H9 (cell line): ENCODE results near the gene MAPKAP1. TPM values are rescaled to one million over a fixed set of nuclear protein-coding genes. Genes with fewer than 3 reads are reported as not detected.

Experiments used
- DNase-seq: peaks from one replicate; pipeline ENCODE4 v3.0.0-alpha.2; 2017
- H2AFZ ChIP-seq: one replicate; pipeline ENCODE4 v1.6.1; 2013; ENCODE audit warnings: mild to moderate bottlenecking, low read length, control low read depth, moderate library complexity
- H2AK5ac ChIP-seq: 2 replicates; pipeline ENCODE4 v1.6.1; 2013; ENCODE audit warnings: low read length, control low read depth, mixed read lengths; ENCODE audit not compliant: insufficient read length
- H2BK120ac ChIP-seq: one replicate; pipeline ENCODE4 v1.6.1; 2013; ENCODE audit warnings: low read depth, mild to moderate bottlenecking, low read length, control low read depth, inconsistent platforms; ENCODE audit not compliant: poor library complexity, severe bottlenecking
- H2BK12ac ChIP-seq: 2 replicates; pipeline ENCODE4 v1.6.1; 2013; ENCODE audit warnings: low read length, control low read depth, mixed read lengths, low read depth; ENCODE audit not compliant: insufficient read length
- H2BK15ac ChIP-seq: 2 replicates; pipeline ENCODE4 v1.6.1; 2013; ENCODE audit warnings: low read depth, low read length, control low read depth
- H2BK20ac ChIP-seq: one replicate; pipeline ENCODE4 v1.6.1; 2013; ENCODE audit warnings: low read depth, mild to moderate bottlenecking, low read length, control low read depth, inconsistent platforms; ENCODE audit not compliant: poor library complexity, severe bottlenecking
- H2BK5ac ChIP-seq: 2 replicates; pipeline ENCODE4 v1.6.1; 2013; ENCODE audit warnings: low read length, control low read depth, mixed read lengths; ENCODE audit not compliant: insufficient read length
- H3K14ac ChIP-seq: 2 replicates; pipeline ENCODE4 v1.6.1; 2013; ENCODE audit warnings: low read length, control low read depth; ENCODE audit not compliant: insufficient read depth
- H3K18ac ChIP-seq: 2 replicates; pipeline ENCODE4 v1.6.1; 2013; ENCODE audit warnings: low read depth, mild to moderate bottlenecking, mixed read lengths, low read length, control low read depth; ENCODE audit not compliant: insufficient read length
- H3K23ac ChIP-seq: 2 replicates; pipeline ENCODE4 v1.6.1; 2013; ENCODE audit warnings: low read length, control low read depth, mixed read lengths, low read depth; ENCODE audit not compliant: insufficient read length
- H3K23me2 ChIP-seq: 2 replicates; pipeline ENCODE4 v1.6.1; 2013; ENCODE audit warnings: low read depth, mild to moderate bottlenecking, mixed read lengths, low read length, control low read depth; ENCODE audit not compliant: insufficient read length, poor library complexity, severe bottlenecking
- H3K27ac ChIP-seq: 2 replicates; pipeline ENCODE4 v1.5.1; 2013; ENCODE audit warnings: low read length, control low read depth, mixed read lengths, low read depth; ENCODE audit not compliant: insufficient read length
- H3K27me3 ChIP-seq: 2 replicates; pipeline ENCODE4 v1.6.1; 2013; ENCODE audit warnings: low read length, control low read depth, inconsistent platforms; ENCODE audit not compliant: insufficient read depth
- H3K4ac ChIP-seq: 2 replicates; pipeline ENCODE4 v1.6.1; 2013; ENCODE audit warnings: low read depth, mild to moderate bottlenecking, control low read depth, inconsistent platforms, low read length, moderate library complexity
- H3K4me1 ChIP-seq: 2 replicates; pipeline ENCODE4 v1.6.1; 2013; ENCODE audit warnings: low read length, control low read depth, inconsistent platforms; ENCODE audit not compliant: insufficient read depth
- H3K4me2 ChIP-seq: 2 replicates; pipeline ENCODE4 v1.6.1; 2013; ENCODE audit warnings: low read length, control low read depth, mixed read lengths; ENCODE audit not compliant: insufficient read length, insufficient read depth
- H3K56ac ChIP-seq: 2 replicates; pipeline ENCODE4 v1.6.1; 2013; ENCODE audit warnings: low read depth, mild to moderate bottlenecking, mixed read lengths, low read length, control low read depth; ENCODE audit not compliant: insufficient read length
- H3K79me1 ChIP-seq: 2 replicates; pipeline ENCODE4 v1.6.1; 2013; ENCODE audit warnings: low read depth, mild to moderate bottlenecking, moderate library complexity, low read length, control low read depth, inconsistent platforms; ENCODE audit not compliant: insufficient read depth, poor library complexity, severe bottlenecking
- H3K79me2 ChIP-seq: 2 replicates; pipeline ENCODE4 v1.6.1; 2013; ENCODE audit warnings: low read length, control low read depth, inconsistent platforms; ENCODE audit not compliant: insufficient read depth
- H3K9ac ChIP-seq: 2 replicates; pipeline ENCODE4 v1.6.1; 2013; ENCODE audit warnings: low read length, control low read depth, mixed read lengths; ENCODE audit not compliant: insufficient read length; ENCODE audit errors: extremely low read depth
- H3K9me3 ChIP-seq: one replicate; pipeline ENCODE4 v1.6.1; 2013; ENCODE audit warnings: low read depth, low read length, inconsistent platforms; ENCODE audit not compliant: control insufficient read depth
- H3T11ph ChIP-seq: one replicate; pipeline ENCODE4 v1.6.1; 2013; ENCODE audit warnings: mild to moderate bottlenecking, low read length, control low read depth, inconsistent platforms
- H4K20me1 ChIP-seq: one replicate; pipeline ENCODE4 v1.6.1; 2013; ENCODE audit not compliant: control insufficient read depth, insufficient read length, insufficient read depth
- H4K5ac ChIP-seq: 2 replicates; pipeline ENCODE4 v1.6.1; 2013; ENCODE audit warnings: low read depth, mild to moderate bottlenecking, mixed read lengths, low read length, control low read depth; ENCODE audit not compliant: insufficient read length
- H4K8ac ChIP-seq: replicated peaks from 2 replicates; pipeline ENCODE4 v1.6.1; 2013; ENCODE audit warnings: low read length, control low read depth, mixed read lengths, low read depth; ENCODE audit not compliant: insufficient read length
- H4K91ac ChIP-seq: 2 replicates; pipeline ENCODE4 v1.6.1; 2013; ENCODE audit warnings: low read depth, mild to moderate bottlenecking, moderate library complexity, mixed read lengths, low read length, control low read depth; ENCODE audit not compliant: insufficient read length
- H3K27ac Mint-ChIP-seq, 3 experiments: 2 replicates in 2 of 3; 3 replicates in 1 of 3; pipeline ENCODE4 v1.8.0; 2020 to 2021; ENCODE audit warnings: mixed read lengths in 3 of 3, mild to moderate bottlenecking in 1 of 3, moderate library complexity in 1 of 3
- H3K27me3 Mint-ChIP-seq: 2 replicates; pipeline ENCODE4 v1.8.0; 2021; ENCODE audit warnings: low read depth, mild to moderate bottlenecking, moderate library complexity, mixed read lengths
- H3K36me3 Mint-ChIP-seq, 3 experiments: 2 replicates in 2 of 3; 3 replicates in 1 of 3; pipeline ENCODE4 v1.8.0; 2020 to 2021; ENCODE audit warnings: low read depth in 3 of 3, mixed read lengths in 3 of 3; ENCODE audit not compliant: insufficient read depth in 1 of 3
- H3K4me1 Mint-ChIP-seq, 2 experiments: 2 replicates each; pipeline ENCODE4 v1.8.0; 2020; ENCODE audit warnings: mixed read lengths in 2 of 2
- H3K4me3 Mint-ChIP-seq, 2 experiments: 2 replicates in 1 of 2; 3 replicates in 1 of 2; pipeline ENCODE4 v1.8.0; 2020 to 2021; ENCODE audit warnings: mild to moderate bottlenecking in 2 of 2, mixed read lengths in 2 of 2, moderate library complexity in 1 of 2
- H3K9me3 Mint-ChIP-seq, 2 experiments: 2 replicates in 1 of 2; 3 replicates in 1 of 2; pipeline ENCODE4 v1.8.0; 2020; ENCODE audit warnings: mild to moderate bottlenecking in 2 of 2, mixed read lengths in 2 of 2, moderate library complexity in 1 of 2
- WGBS: extraction: QIAGEN DNeasy Blood & Tissue Kit; methylation state at CpG from one replicate; pipeline ENCODE4 v1.1.7; 2013; ENCODE audit warnings: missing lambda C conversion rate, low lambda C conversion rate, mixed read lengths; ENCODE audit not compliant: insufficient read length; ENCODE audit errors: extremely low coverage; 5-methylcytosine and 5-hydroxymethylcytosine counted together
- total RNA-seq: library from RNA; stranded (reverse); gene quantifications from 2 replicates; pipeline ENCODE4 v1.2.1, GENCODE V29; 2021
- TF ChIP-seq, protein P1 (sequence below): fragments of 200-600 bp; sonication (generic); conservative IDR thresholded peaks from 3 replicates; pipeline ENCODE4 v1.8.0; 2021; ENCODE audit warnings: antibody characterized with exemption, mild to moderate bottlenecking

Gene MAPKAP1
- total RNA-seq, 1 experiment from 2014 or later, result 97.0 TPM

DNA sequence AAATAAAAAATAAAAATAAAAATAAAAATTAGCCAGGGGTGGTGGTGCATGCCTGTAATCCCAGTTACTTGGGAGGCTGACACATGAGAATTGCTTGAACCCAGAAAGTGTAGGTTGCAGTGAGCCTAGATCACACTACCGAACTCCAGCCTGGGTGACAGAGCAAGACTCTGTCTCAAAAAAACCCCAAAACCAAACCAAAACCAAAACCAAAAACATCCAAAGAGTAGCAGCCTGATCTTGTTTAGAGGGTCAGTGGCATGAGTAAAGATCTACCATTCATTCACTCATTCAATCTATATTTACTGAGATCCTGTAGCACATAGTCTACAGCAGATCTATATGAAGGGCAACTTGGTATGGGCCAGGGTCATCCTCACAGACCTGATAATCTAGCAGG is 202.4 kb downstream of the MAPKAP1 start:
- Histone ChIP-seq H3K79me1 (no peaks in the 10 kb centered on the region), H2BK15ac (no peak overlapping the region), H3K27ac (no peak overlapping the region), H3K4ac (no peak overlapping the region), H3K14ac (no peak overlapping the region), H3K23ac (no peak overlapping the region), H4K8ac (no peak overlapping the region), H2AFZ (no peak overlapping the region), H2BK5ac (no peak overlapping the region), H3K18ac (no peak overlapping the region), H4K5ac (no peak overlapping the region), H3K27me3 (no peaks in the 10 kb centered on the region), H3K23me2 (no peaks in the 10 kb centered on the region), H2BK20ac (no peak overlapping the region), H3K9ac (no peak overlapping the region), H3T11ph (no peak overlapping the region), H3K4me2 (no peak overlapping the region), H4K20me1 (no peaks in the 10 kb centered on the region), H3K56ac (no peak overlapping the region), H2BK12ac (no peak overlapping the region), H4K91ac (no peak overlapping the region), H3K79me2 (no peaks in the 10 kb centered on the region), H2AK5ac (no peak overlapping the region), H3K4me1 (no peaks in the 10 kb centered on the region; the same call in 1 of the 2 replicates), H2BK120ac (no peak overlapping the region), H3K9me3 (no peaks in the 10 kb centered on the region)
- TF ChIP-seq, protein P1, sequence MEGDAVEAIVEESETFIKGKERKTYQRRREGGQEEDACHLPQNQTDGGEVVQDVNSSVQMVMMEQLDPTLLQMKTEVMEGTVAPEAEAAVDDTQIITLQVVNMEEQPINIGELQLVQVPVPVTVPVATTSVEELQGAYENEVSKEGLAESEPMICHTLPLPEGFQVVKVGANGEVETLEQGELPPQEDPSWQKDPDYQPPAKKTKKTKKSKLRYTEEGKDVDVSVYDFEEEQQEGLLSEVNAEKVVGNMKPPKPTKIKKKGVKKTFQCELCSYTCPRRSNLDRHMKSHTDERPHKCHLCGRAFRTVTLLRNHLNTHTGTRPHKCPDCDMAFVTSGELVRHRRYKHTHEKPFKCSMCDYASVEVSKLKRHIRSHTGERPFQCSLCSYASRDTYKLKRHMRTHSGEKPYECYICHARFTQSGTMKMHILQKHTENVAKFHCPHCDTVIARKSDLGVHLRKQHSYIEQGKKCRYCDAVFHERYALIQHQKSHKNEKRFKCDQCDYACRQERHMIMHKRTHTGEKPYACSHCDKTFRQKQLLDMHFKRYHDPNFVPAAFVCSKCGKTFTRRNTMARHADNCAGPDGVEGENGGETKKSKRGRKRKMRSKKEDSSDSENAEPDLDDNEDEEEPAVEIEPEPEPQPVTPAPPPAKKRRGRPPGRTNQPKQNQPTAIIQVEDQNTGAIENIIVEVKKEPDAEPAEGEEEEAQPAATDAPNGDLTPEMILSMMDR, result no peak
- Mint-ChIP-seq H3K27ac (peak overlapping the region in 1 of 3 experiments; percentile 59; a peak in 1 of 7 replicates), H3K9me3 (no peaks in the 10 kb centered on the region), H3K27me3 (no peaks in the 10 kb centered on the region), H3K4me3 (no peak overlapping the region), H3K4me1 (peaks cover 6% of the 10 kb centered on the region in 2 experiments), H3K36me3 (peaks cover 0 to 6% (median 4%) of the 10 kb centered on the region in 3 experiments; a peak in 2 of 7 replicates)
- no peak for DNase-seq
- no CpG with 5 or more reads among the region's 1 CpG for WGBS
